Mammary epithelial cell (primary cell): ENCODE measurements around the gene TRABD2B.

Experiments used
- EZH2 ChIP-seq: IDR thresholded peaks from 2 replicates; pipeline ENCODE4 v1.6.1; 2012; ENCODE audit warnings: low read length, inconsistent platforms, borderline replicate concordance
- TF ChIP-seq, protein P1 (sequence below), 2 donors: IDR thresholded peaks in 1 of 2; conservative IDR thresholded peaks in 1 of 2; 2 replicates each; pipeline ENCODE4 v1.5.1; 2011 to 2012; ENCODE audit warnings: inconsistent platforms in 2 of 2, low read length in 2 of 2, mild to moderate bottlenecking in 2 of 2, control low read depth in 1 of 2, low read depth in 1 of 2; ENCODE audit not compliant: insufficient read depth in 1 of 2; ENCODE audit errors: extremely low read depth in 1 of 2

- TF ChIP-seq, protein P1, sequence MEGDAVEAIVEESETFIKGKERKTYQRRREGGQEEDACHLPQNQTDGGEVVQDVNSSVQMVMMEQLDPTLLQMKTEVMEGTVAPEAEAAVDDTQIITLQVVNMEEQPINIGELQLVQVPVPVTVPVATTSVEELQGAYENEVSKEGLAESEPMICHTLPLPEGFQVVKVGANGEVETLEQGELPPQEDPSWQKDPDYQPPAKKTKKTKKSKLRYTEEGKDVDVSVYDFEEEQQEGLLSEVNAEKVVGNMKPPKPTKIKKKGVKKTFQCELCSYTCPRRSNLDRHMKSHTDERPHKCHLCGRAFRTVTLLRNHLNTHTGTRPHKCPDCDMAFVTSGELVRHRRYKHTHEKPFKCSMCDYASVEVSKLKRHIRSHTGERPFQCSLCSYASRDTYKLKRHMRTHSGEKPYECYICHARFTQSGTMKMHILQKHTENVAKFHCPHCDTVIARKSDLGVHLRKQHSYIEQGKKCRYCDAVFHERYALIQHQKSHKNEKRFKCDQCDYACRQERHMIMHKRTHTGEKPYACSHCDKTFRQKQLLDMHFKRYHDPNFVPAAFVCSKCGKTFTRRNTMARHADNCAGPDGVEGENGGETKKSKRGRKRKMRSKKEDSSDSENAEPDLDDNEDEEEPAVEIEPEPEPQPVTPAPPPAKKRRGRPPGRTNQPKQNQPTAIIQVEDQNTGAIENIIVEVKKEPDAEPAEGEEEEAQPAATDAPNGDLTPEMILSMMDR (conservative IDR thresholded peaks at IDR 0.05 in 1 of 2, IDR thresholded peaks at IDR 0.05 in 1 of 2; ENCODE audit: extremely low read depth in 1 of 2, insufficient read depth in 1 of 2, low read depth in 1 of 2, low read length in 2 of 2): no peak
- no peak for TF ChIP-seq EZH2
These were observed 219.9 kb downstream of the TRABD2B start for GRCh38 chr1:47777322-47777721.
